ENCODE measurements around the gene WDR75.
"Not testable (repeated sequence)": the region's sequence is repeated elsewhere in the genome, so short reads cannot be mapped to it uniquely, and the experiment has no call there.

The WDR75 gene

DNA sequence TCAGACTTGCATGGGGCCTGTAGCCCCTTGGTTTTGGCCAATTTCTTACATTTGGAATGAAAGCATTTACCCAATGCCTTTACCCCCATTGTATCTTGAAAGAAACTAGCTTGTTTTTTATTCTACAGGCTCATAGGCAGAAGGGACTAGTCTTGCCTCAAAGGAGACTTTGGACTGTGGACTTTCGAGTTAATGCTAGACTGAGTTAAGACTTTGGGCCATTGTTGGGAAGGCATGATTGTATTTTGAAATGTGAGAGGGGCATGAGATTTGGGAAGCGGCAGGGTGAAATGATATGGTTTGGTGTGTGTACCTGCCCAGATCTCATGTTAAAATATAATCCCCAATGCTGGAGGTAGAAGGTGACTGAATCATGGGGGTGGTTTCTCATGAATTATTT lies 13.4 kb upstream of the WDR75 start:
- TF ChIP-seq, protein P1, sequence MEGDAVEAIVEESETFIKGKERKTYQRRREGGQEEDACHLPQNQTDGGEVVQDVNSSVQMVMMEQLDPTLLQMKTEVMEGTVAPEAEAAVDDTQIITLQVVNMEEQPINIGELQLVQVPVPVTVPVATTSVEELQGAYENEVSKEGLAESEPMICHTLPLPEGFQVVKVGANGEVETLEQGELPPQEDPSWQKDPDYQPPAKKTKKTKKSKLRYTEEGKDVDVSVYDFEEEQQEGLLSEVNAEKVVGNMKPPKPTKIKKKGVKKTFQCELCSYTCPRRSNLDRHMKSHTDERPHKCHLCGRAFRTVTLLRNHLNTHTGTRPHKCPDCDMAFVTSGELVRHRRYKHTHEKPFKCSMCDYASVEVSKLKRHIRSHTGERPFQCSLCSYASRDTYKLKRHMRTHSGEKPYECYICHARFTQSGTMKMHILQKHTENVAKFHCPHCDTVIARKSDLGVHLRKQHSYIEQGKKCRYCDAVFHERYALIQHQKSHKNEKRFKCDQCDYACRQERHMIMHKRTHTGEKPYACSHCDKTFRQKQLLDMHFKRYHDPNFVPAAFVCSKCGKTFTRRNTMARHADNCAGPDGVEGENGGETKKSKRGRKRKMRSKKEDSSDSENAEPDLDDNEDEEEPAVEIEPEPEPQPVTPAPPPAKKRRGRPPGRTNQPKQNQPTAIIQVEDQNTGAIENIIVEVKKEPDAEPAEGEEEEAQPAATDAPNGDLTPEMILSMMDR (IDR thresholded peaks at IDR 0.05; ENCODE audit: unreplicated experiment in 3 of 3), result no peak
- no peak overlapping the region for H3K4me3 Mint-ChIP-seq
- peak overlapping the region; percentile 52 to 84 (median 60) for H3K27ac Mint-ChIP-seq
- H3K27me3 Mint-ChIP-seq (ENCODE audit: low read depth), result no peaks in the 10 kb centered on the region
- H3K9me3 Mint-ChIP-seq, result peaks cover 11% of the 10 kb centered on the region
- no peaks in the 10 kb centered on the region for H3K4me1 Mint-ChIP-seq
- H3K36me3 Mint-ChIP-seq (ENCODE audit: low read depth), result no peaks in the 10 kb centered on the region

DNA sequence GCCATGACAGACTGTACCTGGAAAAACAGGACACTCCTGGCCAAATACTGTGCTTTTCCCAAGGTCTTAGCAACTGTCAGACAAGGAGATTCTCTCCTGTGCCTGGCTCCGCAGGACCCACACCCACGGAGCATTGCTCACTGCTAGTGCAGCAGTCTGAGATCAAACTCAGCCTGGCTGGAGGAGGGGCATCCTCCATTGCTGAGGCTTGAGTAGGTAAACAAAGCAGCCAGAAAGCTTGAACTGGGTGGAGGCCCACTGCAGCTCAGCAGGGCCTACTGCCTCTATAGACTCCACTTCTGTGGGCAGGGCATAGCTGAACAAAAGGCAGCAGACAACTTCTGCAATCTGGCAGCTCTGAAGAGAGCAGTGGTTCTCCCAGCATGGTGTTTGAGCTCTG lies 10.8 kb upstream of the WDR75 start:
- not testable (repeated sequence) for H3K4me3 Mint-ChIP-seq; H3K36me3 Mint-ChIP-seq (ENCODE audit: low read depth); H3K4me1 Mint-ChIP-seq; H3K27me3 Mint-ChIP-seq (ENCODE audit: low read depth); H3K27ac Mint-ChIP-seq
- peaks cover 17% of the 10 kb centered on the region for H3K9me3 Mint-ChIP-seq

DNA sequence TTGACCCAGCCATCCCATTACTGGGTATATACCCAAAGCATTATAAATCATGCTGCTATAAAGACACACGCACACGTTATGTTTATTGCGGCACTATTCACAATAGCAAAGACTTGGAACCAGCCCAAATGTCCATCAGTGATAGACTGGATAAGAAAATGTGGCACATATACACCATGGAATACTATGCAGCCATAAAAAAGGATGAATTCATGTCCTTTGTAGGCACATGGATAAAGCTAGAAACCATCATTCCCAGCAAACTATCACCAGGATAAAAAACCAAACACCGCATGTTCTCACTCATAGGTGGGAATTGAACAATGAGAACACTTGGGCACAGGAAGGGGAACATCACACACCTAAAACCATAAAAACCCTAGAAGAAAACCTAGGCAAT lies 5.5 kb upstream of the WDR75 start:
- H3K4me1 Mint-ChIP-seq; H3K36me3 Mint-ChIP-seq (ENCODE audit: low read depth); H3K27ac Mint-ChIP-seq; H3K4me3 Mint-ChIP-seq; H3K27me3 Mint-ChIP-seq (ENCODE audit: low read depth): not testable (repeated sequence)
- H3K9me3 Mint-ChIP-seq, result peaks cover 11% of the 10 kb centered on the region

DNA sequence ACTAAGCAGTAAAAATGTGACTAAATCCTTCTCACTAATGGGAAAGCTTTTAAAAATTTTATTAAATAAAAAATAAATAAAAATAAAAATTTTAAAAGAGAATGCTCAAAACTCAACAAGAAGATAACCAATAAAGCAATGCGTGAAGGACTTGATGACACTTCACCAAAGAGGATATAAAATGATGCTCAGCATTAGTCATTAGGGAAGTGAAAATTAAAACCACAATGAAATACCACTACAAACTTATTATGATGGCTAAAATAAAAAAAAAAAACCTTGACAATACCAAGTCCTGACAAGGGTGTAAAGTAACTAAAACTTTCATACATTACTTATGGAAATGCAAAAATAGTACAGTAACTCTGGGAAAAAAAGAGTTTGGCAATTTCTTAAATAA lies 3.3 kb upstream of the WDR75 start:
- Mint-ChIP-seq H3K27ac (peak overlapping the region in 1 of 3 experiments; percentile 41), H3K9me3 (peaks cover 6% of the 10 kb centered on the region), H3K4me1 (peaks cover 5% of the 10 kb centered on the region), H3K4me3 (peak overlapping the region in 1 of 3 experiments; percentile 78), H3K36me3 (ENCODE audit: low read depth) (no peaks in the 10 kb centered on the region), H3K27me3 (ENCODE audit: low read depth) (no peaks in the 10 kb centered on the region)
- TF ChIP-seq, protein P1 (IDR thresholded peaks at IDR 0.05; ENCODE audit: unreplicated experiment in 3 of 3), result no peak

DNA sequence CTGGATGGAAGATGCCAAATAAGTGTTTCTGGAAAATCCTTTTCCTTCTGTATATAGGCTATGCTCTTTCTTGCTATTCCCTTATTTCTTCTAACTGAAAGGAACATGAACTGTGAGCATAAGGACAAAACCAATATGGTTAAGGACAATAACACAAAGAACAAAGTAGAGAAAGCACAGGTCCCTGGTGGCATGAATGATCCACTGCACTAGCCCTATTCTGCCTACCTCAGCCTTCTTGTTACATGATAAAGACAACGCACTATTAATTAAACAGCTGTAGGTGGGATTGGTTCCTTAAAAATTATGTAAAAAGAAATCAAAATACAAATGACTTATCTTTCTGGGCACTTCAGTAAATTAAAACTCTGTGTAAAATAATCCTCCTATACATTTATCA lies 1.9 kb upstream of the WDR75 start:
- Mint-ChIP-seq H3K27ac (peak overlapping the region; percentile 37 to 100 (median 60)), H3K36me3 (ENCODE audit: low read depth) (no peaks in the 10 kb centered on the region), H3K9me3 (peaks cover 2% of the 10 kb centered on the region), H3K4me3 (peak overlapping the region in 2 of 3 experiments; percentile 63 to 99), H3K27me3 (ENCODE audit: low read depth) (no peaks in the 10 kb centered on the region), H3K4me1 (peaks cover 5% of the 10 kb centered on the region)
- TF ChIP-seq, protein P1 (IDR thresholded peaks at IDR 0.05; ENCODE audit: unreplicated experiment in 3 of 3), result peak in 1 of 3 experiments; percentile 16

DNA sequence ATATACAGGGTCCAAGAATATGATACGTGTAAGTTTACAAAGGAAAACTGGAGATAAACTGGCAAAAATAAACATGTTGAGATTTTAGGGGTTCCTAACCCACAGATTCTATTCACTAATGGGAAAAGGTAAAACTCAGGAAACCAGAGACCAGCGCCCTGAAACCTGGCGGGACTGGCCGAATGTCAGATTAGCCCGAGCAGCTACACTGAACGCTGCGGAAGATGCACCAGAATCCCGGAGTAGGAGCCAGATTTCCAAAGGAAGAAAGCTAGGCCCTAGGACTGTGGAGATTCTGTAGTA lies 679 bp upstream of the WDR75 start:
- no peaks in the 10 kb centered on the region for H3K27me3 Mint-ChIP-seq (ENCODE audit: low read depth)
- H3K4me1 Mint-ChIP-seq, result peaks cover 5% of the 10 kb centered on the region
- peak overlapping the region; percentile 99 to 100 (median 100) for H3K27ac Mint-ChIP-seq
- no peaks in the 10 kb centered on the region for H3K9me3 Mint-ChIP-seq
- TF ChIP-seq, protein P1 (IDR thresholded peaks at IDR 0.05; ENCODE audit: unreplicated experiment in 3 of 3), result no peak
- peak overlapping the region in 1 of 3 experiments; percentile 99 for H3K4me3 Mint-ChIP-seq
- H3K36me3 Mint-ChIP-seq (ENCODE audit: low read depth), result no peaks in the 10 kb centered on the region

DNA sequence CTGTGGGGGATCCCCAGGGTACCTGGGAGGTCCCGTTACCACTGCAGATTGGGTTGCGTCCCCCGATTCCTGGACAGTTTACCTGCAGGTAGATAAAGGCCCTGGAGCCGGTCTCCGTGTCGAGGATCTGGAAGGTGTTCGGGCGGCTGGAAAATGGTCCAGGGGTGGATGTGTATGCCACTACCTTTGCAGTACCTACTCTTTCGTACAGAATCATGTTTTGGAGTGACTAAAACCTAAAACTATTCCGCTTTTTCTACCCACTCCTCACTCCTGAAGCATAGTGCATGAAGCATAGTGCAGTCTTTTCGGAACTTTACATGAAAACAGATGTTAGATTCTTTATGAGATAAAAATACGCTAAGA lies 418 bp downstream of the WDR75 start:
- Mint-ChIP-seq H3K27me3 (ENCODE audit: low read depth) (no peaks in the 10 kb centered on the region), H3K4me3 (peak overlapping the region in 1 of 3 experiments; percentile 99), H3K27ac (peak overlapping the region; percentile 99 to 100 (median 100)), H3K9me3 (no peaks in the 10 kb centered on the region), H3K4me1 (peaks cover 5% of the 10 kb centered on the region), H3K36me3 (ENCODE audit: low read depth) (no peaks in the 10 kb centered on the region)
- TF ChIP-seq, protein P1 (IDR thresholded peaks at IDR 0.05; ENCODE audit: unreplicated experiment in 3 of 3), result no peak

Data from nephron (organoid).